Stimulated activated CD8-positive, alpha-beta memory T cell treated with anti-CD3 and anti-CD28 coated beads, Interleukin-2, amount 100 ng/mL, for 1 hour (primary cell): ENCODE results near the gene RAD9B.
A peak's percentile ranks its signal among the peaks of the same experiment; 100 is the strongest.
"Not testable (repeated sequence)": the region's sequence is repeated elsewhere in the genome, so short reads cannot be mapped to it uniquely, and the experiment has no call there.

ENCODE experiments used
- DNase-seq, 2 donors: peaks; one replicate each; pipeline ENCODE4 v3.0.0-alpha.2; 2020; ENCODE audit warnings: low read depth in 2 of 2

Gene RAD9B

DNA sequence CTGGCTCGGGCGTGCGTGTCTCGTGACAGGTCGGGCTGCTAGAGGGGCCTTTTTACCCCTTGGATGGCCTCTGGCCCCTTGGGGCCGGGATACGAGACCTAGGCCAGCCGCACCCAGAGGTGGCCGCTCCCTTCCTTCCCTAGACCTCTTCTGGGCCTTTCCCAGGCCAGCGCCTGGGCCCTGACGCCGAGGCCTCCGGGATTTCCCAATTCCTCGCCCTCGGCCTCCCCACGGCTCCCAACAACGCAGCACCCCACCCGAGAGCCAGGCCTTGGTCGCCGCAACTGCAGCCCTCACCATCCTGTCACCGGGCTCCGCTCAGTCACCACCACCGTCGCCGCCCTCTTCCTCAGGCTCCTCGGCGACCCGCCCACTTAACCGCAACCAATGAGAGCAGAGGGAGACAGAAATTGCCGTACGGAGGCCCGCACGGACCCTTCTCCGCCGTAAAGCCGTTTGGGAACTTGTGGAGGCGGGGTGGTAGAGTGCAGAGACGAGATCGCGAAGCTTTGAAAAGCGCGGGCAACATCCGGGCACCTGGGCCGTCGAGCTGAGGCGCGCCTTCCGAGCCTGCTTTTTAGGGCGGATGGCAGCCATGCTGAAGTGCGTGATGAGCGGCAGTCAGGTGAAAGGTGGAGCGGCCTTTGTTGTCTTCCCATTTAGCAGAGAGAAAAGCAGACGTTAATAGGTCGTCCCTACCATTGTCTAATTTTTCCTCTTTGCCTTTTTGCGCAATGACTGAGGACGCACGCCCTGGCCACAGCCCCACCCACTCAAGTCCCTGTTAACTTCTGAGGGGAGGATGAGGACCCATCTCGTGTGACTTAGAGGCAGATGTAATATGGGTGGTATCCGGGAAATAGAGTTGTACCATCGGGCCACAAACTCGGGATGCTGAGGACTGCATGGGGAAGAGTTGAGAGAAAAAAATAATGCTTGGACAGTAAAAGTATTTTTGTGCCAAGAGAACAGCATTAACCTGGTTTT, at the start of gene RAD9B, which contains the start of gene VPS29:
RAD9B (plus strand) TSS at position 580 of the 987 bp plus-strand sequence; CDS start at position 587, 7 bp downstream.
VPS29 (minus strand) TSS at position 360 of the 987 bp plus-strand sequence; CDS start at position 300, 60 bp downstream.
- peak; percentile 96 to 97 for DNase-seq

DNA sequence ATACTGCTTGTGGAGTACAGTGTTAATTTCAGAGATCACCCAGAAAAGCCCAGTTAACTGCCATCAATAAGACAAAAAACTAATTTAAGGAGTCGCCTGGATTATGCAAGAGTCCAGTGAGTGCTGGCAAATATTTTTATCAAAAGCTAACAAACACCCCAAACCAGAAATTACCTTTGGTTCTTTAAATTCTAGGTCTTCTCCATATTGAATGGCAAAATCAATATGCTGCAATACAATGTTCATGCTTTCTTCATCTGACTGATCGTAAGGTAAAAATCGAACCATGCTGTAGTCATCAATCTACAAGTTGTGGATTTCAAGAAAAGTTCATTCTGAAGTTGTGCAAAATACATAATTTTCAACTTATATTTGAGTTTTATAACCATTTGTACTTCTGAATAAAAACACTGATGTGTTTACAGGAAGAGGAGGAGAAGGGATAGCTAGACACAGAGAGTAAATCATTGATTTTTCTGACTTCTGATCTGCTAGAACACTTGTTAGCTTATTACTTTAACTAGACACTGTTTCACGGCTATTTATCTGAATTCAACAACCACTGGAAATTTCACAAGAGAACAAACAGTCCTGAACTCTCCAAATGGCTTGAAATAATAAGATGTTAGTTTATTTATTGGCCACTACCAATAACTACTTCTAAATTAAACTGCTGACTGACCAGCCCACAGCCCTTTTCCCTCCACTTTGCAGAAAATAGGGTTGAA, 48.4 kb upstream of the RAD9B start:
- no peak for DNase-seq

GRCh38 chr12:110458756-110459155, 43.4 kb upstream of the RAD9B start:
- no peak for DNase-seq

GRCh38 chr12:110461189-110461588, 40.9 kb upstream of the RAD9B start:
- not testable (repeated sequence) for DNase-seq

DNA sequence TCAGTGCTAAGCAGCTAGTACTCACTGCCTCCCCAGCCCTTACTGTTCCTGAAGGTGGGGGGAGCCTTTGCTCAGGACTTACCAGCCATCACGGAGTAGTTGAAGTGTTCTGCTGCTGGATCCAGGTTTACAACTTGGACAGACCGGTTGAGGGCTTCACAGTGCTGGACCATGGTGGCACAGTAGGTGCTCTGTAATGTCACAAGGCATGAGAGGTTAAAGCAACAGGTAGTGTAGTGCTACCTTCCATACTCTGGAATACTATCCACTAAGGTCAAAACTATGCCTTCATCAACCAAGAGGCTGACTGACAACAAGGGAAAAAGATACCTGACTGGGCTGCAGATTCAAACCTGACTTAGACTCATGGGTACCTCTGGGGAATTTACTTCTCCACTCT, 37.1 kb upstream of the RAD9B start:
- no peak for DNase-seq

- DNase-seq: not testable (repeated sequence)
Measured at GRCh38 chr12:110465765-110466164, 36.4 kb upstream of the RAD9B start.

- DNase-seq: no peak
Measured at GRCh38 chr12:110466791-110467190, 35.3 kb upstream of the RAD9B start.

- no peak for DNase-seq
Measured at GRCh38 chr12:110467847-110468213, 34.3 kb upstream of the RAD9B start.

DNA sequence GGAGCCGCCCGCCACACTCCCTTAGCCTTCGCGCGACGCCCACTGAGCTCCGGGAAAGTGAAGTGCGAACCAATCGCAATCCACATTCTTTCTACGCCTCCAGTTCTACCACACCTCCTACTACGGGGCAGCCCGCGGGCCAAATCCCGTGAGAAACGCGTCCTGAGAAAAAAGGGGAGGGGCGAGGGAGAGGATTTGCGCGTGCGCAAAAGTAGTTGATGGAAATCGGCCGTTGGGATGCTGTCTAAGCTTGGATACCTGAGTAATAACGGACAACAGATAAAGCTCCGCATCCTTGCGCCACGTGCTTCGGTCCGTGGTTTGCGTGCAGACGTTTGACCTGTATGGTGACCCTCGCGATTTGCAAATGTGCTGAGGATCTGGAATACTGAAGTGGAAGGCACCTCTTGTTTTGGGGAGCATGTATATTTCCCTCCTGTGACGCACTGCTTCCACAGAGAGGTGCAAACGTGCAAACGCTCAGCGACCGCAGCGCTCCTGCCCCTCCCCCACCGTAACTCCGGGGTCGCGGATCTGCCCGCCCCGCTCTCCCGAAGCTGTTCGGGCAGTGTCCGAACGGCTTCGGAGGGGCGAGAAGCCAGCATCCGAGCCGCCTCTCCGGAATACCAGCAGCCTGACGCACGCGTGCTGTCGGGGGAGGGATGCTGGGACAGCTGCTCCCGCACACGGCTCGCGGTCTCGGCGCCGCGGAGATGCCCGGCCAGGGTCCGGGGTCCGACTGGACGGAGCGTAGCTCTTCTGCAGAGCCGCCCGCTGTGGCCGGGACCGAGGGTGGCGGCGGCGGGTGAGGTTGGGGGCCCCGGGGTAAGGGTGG, 33.7 kb upstream of the RAD9B start, which contains the start of the genes FAM216A and GPN3:
FAM216A (plus strand) TSS at position 632 of the 835 bp plus-strand sequence; CDS start at position 663, 31 bp downstream.
GPN3 (minus strand) TSS at position 44 of the 835 bp plus-strand sequence. CDS start 54 bp downstream, outside the sequence.
- peak; percentile 87 to 90 for DNase-seq

- no peak for DNase-seq
Measured at GRCh38 chr12:110475426-110475825, 26.7 kb upstream of the RAD9B start.

DNA sequence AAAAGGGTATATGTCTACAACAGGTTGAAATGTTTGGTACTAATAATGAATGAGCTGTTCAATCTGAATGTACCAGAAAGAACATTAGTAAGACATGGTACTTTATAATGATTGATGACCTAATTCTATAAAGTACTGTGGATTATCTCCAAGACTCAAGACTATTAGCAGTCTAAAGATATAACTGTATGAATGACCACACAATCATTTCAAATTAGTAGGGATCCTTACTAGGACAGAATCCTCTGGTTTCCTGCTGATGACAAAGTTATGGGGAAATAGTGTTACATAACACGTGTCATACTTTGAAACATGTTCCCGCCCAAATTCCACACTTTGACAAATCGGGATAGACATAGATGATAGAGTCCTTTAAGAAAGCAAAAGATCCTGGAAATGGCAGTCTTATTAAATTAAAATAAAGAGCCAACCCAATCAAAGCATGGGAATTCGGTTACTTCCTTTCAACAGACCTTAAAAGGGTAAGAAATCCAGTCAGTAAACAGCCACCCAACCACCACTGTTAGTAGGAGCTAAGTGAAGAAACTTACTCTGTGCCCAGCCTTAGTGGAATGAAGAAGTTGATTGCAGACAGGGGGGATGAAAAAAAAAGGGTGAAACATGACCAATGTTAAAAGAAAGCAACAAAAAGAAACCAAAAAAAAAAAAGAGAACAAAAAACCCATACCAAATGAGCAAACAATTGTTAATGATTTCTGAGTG, 3.0 kb upstream of the RAD9B start:
- DNase-seq: no peak

GRCh38 chr12:110501399-110501751, 756 bp upstream of the RAD9B start:
- no peak for DNase-seq

- DNase-seq: no peak
Measured at GRCh38 chr12:110503432-110503831, 1.3 kb downstream of the RAD9B start.

GRCh38 chr12:110505332-110505731, 3.2 kb downstream of the RAD9B start:
- no peak for DNase-seq

GRCh38 chr12:110508071-110508586, 6.0 kb downstream of the RAD9B start:
- DNase-seq: no peak

DNA sequence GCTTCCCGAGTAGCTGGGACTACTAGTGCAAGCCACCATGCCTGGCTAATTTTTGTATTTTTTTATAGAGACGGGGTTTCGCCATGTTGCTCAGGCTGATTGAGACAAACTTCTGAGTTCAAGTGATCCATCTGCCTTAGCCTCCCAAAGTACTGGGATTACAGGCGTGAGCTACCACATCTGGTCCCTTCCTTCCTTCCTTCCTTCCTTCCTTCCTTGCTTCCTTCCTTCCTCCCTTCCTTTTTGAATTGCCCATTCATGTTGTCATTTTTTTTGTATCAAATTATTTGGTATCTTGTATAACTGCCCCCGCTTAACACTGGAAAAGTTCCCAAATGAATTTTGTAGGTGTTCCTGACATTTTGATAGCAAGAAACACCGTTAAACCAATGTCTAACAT, 11.7 kb downstream of the RAD9B start:
- no peak for DNase-seq

DNA sequence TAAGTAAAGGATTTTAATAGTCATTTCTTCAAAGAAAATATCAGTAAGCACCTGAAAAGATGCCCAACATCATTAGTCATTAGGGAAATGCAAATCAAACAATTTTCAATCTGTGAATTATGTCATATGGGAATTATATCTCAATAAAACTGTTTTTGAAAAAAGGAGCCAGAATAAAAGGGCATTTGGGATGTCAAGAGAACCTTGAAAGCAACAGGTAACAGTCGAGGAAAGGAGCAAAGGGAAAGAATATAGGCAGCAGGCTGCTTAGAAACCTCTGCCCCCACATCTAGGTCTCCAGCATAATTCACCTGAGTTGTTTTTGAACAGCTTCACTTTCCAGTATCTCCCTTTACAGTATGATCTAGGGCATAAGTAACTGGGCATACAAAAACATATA, 12.2 kb downstream of the RAD9B start:
- DNase-seq: no peak

- no peak for DNase-seq
Measured at GRCh38 chr12:110516995-110517394, 14.9 kb downstream of the RAD9B start.

- not testable (repeated sequence) for DNase-seq
Measured at GRCh38 chr12:110518014-110518413, 15.9 kb downstream of the RAD9B start.

DNA sequence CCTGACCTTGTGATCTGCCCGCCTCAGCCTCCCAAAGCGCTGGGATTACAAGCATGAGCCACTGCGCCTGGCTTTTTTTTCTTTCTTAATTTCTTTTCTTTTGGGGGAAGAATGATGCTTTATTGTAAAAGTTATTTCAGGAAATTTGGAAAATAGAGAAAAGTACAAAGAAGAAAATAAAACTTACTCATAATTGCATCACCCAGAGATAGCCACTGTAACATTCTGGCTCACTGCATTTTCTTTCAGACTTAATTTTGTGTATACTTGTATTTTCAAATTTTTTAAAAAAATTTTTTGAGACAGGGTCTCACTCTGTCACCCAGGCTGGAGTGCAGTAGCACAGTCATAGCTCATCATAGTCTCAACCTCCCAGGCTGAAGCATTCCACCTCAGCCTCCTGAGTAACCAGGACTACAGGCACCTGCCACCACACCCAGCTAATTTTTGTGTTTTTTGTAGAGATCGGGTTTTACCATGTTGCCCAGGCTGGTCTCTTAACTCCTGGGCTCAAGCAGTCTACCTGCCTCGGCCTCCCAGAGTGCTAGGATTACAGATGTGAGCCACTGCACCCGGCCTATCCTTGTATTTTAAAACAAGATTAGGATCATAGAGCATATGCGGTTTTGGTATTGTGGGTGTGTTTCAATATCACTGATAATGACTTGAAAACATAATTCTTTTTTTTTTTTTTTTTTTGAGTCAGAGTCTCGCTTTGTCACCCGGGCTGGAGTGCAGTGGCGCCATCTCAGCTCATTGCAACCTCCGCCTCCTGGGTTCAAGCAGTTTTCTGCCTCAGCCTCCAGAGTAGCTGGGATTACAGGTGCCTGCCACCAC, 19.0 kb downstream of the RAD9B start:
- DNase-seq: not testable (repeated sequence)
